HL-60 (cell line): Measurements from ENCODE around the gene KPTN.

Source experiments
- GABPA ChIP-seq: IDR thresholded peaks from 2 replicates; pipeline ENCODE4 v1.6.1; 2012; ENCODE audit warnings: low read depth
- TF ChIP-seq, protein P1 (sequence below): IDR thresholded peaks from one replicate; pipeline ENCODE4 v1.5.1; 2011; ENCODE audit warnings: low read length, control low read depth, inconsistent platforms; ENCODE audit not compliant: insufficient read depth
- TF ChIP-seq, protein P2 (sequence below): IDR thresholded peaks from 2 replicates; pipeline ENCODE4 v1.6.1; 2012; ENCODE audit warnings: low read depth; ENCODE audit not compliant: insufficient replicate concordance

DNA sequence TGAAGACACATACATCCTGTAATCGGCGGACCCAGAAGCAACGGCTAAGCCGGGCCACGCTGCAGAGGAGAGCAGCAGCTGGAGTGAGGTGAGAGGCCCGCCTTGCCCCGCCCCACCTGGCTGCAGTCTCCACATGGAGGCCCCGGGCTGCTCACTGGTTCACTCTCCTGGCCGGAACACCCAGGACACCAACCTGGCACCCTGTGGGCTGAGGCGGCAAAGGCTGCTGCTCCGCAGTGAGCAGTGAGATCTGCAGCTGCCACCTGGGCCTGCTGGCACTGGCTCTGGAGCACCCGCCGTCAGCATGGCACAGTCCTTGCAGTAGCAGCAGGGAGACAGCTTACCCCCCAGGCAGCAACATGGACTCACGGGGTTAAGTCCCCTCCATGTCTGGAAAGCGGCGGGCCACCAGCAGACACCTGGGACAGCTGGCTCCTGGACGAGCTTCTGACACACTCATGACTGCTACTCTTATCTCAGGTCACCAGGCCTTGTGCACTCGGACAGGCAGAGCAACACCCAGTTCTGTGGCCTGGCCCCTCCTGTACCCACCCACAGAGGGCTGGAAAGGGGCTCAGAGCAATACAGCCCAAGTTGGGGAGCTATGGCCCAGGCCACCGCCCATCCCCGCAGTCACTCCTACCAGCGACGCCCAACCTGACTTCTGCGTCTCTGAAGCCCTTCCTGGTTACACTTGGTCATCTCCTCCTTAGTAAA is 13.2 kb upstream of the KPTN start:
- TF ChIP-seq, protein P1, sequence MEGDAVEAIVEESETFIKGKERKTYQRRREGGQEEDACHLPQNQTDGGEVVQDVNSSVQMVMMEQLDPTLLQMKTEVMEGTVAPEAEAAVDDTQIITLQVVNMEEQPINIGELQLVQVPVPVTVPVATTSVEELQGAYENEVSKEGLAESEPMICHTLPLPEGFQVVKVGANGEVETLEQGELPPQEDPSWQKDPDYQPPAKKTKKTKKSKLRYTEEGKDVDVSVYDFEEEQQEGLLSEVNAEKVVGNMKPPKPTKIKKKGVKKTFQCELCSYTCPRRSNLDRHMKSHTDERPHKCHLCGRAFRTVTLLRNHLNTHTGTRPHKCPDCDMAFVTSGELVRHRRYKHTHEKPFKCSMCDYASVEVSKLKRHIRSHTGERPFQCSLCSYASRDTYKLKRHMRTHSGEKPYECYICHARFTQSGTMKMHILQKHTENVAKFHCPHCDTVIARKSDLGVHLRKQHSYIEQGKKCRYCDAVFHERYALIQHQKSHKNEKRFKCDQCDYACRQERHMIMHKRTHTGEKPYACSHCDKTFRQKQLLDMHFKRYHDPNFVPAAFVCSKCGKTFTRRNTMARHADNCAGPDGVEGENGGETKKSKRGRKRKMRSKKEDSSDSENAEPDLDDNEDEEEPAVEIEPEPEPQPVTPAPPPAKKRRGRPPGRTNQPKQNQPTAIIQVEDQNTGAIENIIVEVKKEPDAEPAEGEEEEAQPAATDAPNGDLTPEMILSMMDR: no peak
- TF ChIP-seq, protein P2, sequence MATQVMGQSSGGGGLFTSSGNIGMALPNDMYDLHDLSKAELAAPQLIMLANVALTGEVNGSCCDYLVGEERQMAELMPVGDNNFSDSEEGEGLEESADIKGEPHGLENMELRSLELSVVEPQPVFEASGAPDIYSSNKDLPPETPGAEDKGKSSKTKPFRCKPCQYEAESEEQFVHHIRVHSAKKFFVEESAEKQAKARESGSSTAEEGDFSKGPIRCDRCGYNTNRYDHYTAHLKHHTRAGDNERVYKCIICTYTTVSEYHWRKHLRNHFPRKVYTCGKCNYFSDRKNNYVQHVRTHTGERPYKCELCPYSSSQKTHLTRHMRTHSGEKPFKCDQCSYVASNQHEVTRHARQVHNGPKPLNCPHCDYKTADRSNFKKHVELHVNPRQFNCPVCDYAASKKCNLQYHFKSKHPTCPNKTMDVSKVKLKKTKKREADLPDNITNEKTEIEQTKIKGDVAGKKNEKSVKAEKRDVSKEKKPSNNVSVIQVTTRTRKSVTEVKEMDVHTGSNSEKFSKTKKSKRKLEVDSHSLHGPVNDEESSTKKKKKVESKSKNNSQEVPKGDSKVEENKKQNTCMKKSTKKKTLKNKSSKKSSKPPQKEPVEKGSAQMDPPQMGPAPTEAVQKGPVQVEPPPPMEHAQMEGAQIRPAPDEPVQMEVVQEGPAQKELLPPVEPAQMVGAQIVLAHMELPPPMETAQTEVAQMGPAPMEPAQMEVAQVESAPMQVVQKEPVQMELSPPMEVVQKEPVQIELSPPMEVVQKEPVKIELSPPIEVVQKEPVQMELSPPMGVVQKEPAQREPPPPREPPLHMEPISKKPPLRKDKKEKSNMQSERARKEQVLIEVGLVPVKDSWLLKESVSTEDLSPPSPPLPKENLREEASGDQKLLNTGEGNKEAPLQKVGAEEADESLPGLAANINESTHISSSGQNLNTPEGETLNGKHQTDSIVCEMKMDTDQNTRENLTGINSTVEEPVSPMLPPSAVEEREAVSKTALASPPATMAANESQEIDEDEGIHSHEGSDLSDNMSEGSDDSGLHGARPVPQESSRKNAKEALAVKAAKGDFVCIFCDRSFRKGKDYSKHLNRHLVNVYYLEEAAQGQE: no peak
- no peak for TF ChIP-seq GABPA
